Measurements from ENCODE around the gene SLC9A9.

DNA sequence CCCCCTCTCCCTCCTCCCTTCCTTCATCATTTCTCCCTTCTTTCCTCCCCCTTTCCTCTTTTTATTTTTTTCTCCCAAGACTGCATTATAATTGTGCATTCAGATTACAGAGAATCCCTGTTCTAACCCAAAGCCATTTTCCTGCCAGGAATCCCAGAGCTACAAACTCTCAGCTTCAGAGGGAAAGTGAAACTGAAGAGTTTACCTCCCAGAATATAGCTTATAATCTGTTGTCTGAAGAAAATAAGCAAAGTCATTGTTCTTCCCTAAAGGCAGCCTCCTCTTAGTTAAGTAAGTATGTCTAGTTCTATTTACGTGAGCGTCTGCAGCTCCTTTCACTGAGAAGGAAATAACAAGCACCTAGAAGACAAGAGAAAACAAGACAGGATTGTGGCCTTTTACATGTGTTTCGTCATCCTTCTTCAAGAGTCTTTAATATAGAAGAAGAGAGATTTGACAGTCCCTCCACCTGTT is 631.5 kb downstream of the SLC9A9 start:
- TF ChIP-seq, protein P1, sequence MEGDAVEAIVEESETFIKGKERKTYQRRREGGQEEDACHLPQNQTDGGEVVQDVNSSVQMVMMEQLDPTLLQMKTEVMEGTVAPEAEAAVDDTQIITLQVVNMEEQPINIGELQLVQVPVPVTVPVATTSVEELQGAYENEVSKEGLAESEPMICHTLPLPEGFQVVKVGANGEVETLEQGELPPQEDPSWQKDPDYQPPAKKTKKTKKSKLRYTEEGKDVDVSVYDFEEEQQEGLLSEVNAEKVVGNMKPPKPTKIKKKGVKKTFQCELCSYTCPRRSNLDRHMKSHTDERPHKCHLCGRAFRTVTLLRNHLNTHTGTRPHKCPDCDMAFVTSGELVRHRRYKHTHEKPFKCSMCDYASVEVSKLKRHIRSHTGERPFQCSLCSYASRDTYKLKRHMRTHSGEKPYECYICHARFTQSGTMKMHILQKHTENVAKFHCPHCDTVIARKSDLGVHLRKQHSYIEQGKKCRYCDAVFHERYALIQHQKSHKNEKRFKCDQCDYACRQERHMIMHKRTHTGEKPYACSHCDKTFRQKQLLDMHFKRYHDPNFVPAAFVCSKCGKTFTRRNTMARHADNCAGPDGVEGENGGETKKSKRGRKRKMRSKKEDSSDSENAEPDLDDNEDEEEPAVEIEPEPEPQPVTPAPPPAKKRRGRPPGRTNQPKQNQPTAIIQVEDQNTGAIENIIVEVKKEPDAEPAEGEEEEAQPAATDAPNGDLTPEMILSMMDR (IDR thresholded peaks at IDR 0.05; ENCODE audit: low read depth, low read length), result no peak
- TF ChIP-seq, protein P2, sequence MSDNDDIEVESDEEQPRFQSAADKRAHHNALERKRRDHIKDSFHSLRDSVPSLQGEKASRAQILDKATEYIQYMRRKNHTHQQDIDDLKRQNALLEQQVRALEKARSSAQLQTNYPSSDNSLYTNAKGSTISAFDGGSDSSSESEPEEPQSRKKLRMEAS (IDR thresholded peaks at IDR 0.05; ENCODE audit: low read depth, low read length), result no peak
- TF ChIP-seq POLR2A (IDR thresholded peaks at IDR 0.05; ENCODE audit: extremely low read depth, insufficient read length), result no peak
- no peak for TF ChIP-seq MYC (IDR thresholded peaks at IDR 0.05; ENCODE audit: low read depth, low read length)

Measured in NB4 (cell line).